ENCODE results near the gene FBXO2. TPM values are rescaled to one million over a fixed set of nuclear protein-coding genes. Genes with fewer than 3 reads are reported as not detected.

The FBXO2 gene
- total and polyA plus RNA-seq, 9 of the 15 experiments (the other 6 are each of a cell fraction or from before 2014, with no cell fraction given): 0.04 to 1.9 (median 0.27) TPM

GRCh38 chr1:11640944-11641343 lies 13.3 kb downstream of the FBXO2 start:
- H3K4me1 ChIP-seq (replicated peaks in 1 of 2; ENCODE audit: control insufficient read depth in 2 of 2, insufficient read depth in 2 of 2, low read length in 2 of 2): peaks cover 0 to under 1% of the 10 kb centered on the region in 2 experiments; a peak in 1 of 5 replicates
- ChIA-PET CTCF (ENCODE audit: low intra/inter-chr PET ratio) (interaction anchor here (0.6 to 3.7 kb wide), 2 partner anchors 400 to 561 kb away, joined by 4 to 25 read pairs; no protein-coding TSS in a partner anchor), POLR2A (interaction anchor here (0.9 to 1.2 kb wide), 3 partner anchors 24 to 318 kb away, joined by 3 to 4 read pairs (median 3); no protein-coding TSS in a partner anchor)
- FAIRE-seq (no peak), DNase-seq (ENCODE audit: extremely low read depth in 1 of 4, low spot score in 3 of 4) (no peak), ATAC-seq (no peak)
- H3K9me1 ChIP-seq (ENCODE audit: control insufficient read depth, insufficient read depth, low read length): no peaks in the 10 kb centered on the region
- H3K79me2 ChIP-seq (ENCODE audit: control insufficient read depth, insufficient read depth, low read length): no peaks in the 10 kb centered on the region
- peaks cover 9 to 45% of the 10 kb centered on the region in 2 experiments; a peak in 4 of 5 replicates for H3K27me3 ChIP-seq (ENCODE audit: control insufficient read depth in 2 of 2, insufficient read depth in 2 of 2, low read length in 2 of 2)
- no peak overlapping the region for H3K9ac ChIP-seq (ENCODE audit: insufficient read depth in 1 of 2, low read depth in 2 of 2, low read length in 2 of 2)
- no peak overlapping the region for H2AFZ ChIP-seq (ENCODE audit: low read depth, low read length)
- H3K27ac ChIP-seq (ENCODE audit: extremely low read depth, low read depth, low read length): no peak overlapping the region
- no peak overlapping the region for H3K4me3 ChIP-seq
- intact Hi-C loops (cut with micrococcal nuclease) (loop anchor here (5.0 kb wide), 1 partner anchor 169 kb away; no protein-coding TSS in a partner anchor), in situ Hi-C loops (cut with MboI) (no loop called here)
- H4K20me1 ChIP-seq (replicated peaks; ENCODE audit: control insufficient read depth, insufficient read depth, low read length): peaks cover 9% of the 10 kb centered on the region
- no peaks in the 10 kb centered on the region for H3K36me3 ChIP-seq (ENCODE audit: control insufficient read depth, insufficient read depth, low read length)
- no peak for TF ChIP-seq PTBP1 (IDR thresholded peaks at IDR 0.05; ENCODE audit: low read depth, low read length)
- no peak for TF ChIP-seq RB1 (IDR thresholded peaks at IDR 0.05; ENCODE audit: low read depth)
- no peak for TF ChIP-seq BCL6 (CRISPR knock-in tag; IDR thresholded peaks at IDR 0.05)
- TF ChIP-seq PHF20 (IDR thresholded peaks at IDR 0.05; ENCODE audit: partially characterized antibody): no peak
- no peak for TF ChIP-seq CBX1 (IDR thresholded peaks at IDR 0.05; ENCODE audit: low read depth)
- TF ChIP-seq GABPA (tag; conservative IDR thresholded peaks at IDR 0.05; ENCODE audit: low read depth): no peak
- TF ChIP-seq ZNF408 (CRISPR knock-in tag; IDR thresholded peaks at IDR 0.05; ENCODE audit: low read depth): no peak
- no peak for TF ChIP-seq SUPT5H (IDR thresholded peaks at IDR 0.05)
- TF ChIP-seq NR1H2 (CRISPR knock-in tag; IDR thresholded peaks at IDR 0.05): no peak
- TF ChIP-seq CREB5 (CRISPR knock-in tag; IDR thresholded peaks at IDR 0.05): no peak
- TF ChIP-seq CBFA2T3 (IDR thresholded peaks at IDR 0.05): no peak
- no peak for TF ChIP-seq IRF9 (tag; IDR thresholded peaks at IDR 0.05)
- no peak for TF ChIP-seq CREB3L1 (IDR thresholded peaks at IDR 0.05; ENCODE audit: borderline replicate concordance, low read depth)
- TF ChIP-seq ZSCAN32 (CRISPR knock-in tag; IDR thresholded peaks at IDR 0.05): no peak
- no peak for TF ChIP-seq BRF2 (IDR thresholded peaks at IDR 0.05; ENCODE audit: borderline replicate concordance, insufficient read depth, insufficient read length)
- no peak for TF ChIP-seq ZBTB34 (CRISPR knock-in tag; IDR thresholded peaks at IDR 0.05)
- no peak for TF ChIP-seq NFXL1 (CRISPR knock-in tag; IDR thresholded peaks at IDR 0.05)
- H3K4me2 ChIP-seq (ENCODE audit: insufficient read depth, low read length): no peak overlapping the region
- WGBS (ENCODE audit: insufficient coverage, low coverage, missing lambda C conversion rate): 4% methylated on average over 6 of the region's 6 CpGs
- no TSS peak for BruUV-seq (replicated peaks)
- H3K9me3 ChIP-seq (replicated peaks; ENCODE audit: control insufficient read depth, insufficient read depth, low read depth, low read length): no peaks in the 10 kb centered on the region

Measured in K562 (cell line).